GM12875 (cell line): ENCODE results near the gene S100A4.

Experiments
- H3K4me3 ChIP-seq: one replicate; pipeline ENCODE4 v1.5.1; 2011; ENCODE audit warnings: low read depth, low read length, control low read depth
- CTCF ChIP-seq: IDR thresholded peaks from 2 replicates; pipeline ENCODE4 v1.5.1; 2011; ENCODE audit warnings: low read depth, mild to moderate bottlenecking, control low read depth, inconsistent platforms, low read length, moderate library complexity, borderline replicate concordance; ENCODE audit not compliant: insufficient read depth

S100A4 gene

DNA sequence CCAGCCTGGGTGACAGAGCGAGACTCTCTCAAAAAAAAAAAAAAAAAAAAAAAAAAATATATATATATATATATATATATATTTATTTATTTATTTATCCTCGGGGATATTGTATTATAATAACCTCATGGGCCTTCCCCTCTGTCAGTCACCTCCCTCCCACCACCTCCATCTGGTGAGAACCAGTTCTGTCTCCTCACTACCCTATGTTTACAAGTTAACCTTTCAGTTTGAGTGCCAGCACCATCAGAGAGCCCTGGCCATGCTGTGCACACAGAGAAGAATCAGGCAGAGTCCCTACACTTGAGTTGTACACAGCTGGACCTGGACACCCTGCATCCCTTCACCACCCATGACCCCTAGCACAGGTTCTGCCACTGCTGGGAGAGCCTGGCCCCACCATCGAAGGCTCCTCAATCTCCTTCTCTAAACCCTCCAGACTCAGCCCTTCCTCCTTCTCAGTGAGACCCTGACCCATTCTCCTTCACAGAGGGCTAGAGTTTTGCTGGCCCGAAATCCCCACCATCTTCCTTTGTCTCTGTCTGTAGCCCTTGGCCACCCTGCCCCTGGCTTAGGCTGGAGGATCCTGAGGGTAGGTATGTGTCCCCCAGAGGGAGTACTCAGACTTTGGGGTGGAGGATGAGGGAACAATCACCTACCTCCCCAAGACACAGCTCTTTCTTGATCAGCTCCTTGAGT lies 6.1 kb downstream of the S100A4 start:
- H3K4me3 ChIP-seq = no peak overlapping the region
- no peak for TF ChIP-seq CTCF

- no peak for TF ChIP-seq CTCF
- no peak overlapping the region for H3K4me3 ChIP-seq
These were observed 7.2 kb downstream of the S100A4 start for GRCh38 chr1:153538315-153538821.

DNA sequence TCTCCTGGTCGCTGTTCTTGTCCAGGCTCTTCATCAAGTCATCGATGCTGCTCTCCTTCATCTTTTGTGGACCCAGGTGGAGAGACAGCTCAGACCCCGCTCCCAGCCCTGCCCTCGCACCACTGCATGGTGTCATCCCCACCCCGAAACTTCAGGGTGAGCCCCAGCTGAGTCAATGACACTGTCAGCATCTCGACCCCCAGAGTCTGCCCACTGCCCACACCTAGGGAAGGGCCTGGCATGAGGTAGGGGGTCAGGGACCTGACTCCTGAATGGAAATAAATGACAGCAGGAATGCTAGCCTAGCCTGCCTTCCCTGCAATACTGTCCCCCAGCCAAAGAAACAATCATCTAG lies 8.3 kb downstream of the S100A4 start:
- TF ChIP-seq CTCF = no peak
- H3K4me3 ChIP-seq = no peak overlapping the region

GRCh38 chr1:153536671-153537375 lies 8.8 kb downstream of the S100A4 start:
- no peak for TF ChIP-seq CTCF
- H3K4me3 ChIP-seq = no peak overlapping the region

DNA sequence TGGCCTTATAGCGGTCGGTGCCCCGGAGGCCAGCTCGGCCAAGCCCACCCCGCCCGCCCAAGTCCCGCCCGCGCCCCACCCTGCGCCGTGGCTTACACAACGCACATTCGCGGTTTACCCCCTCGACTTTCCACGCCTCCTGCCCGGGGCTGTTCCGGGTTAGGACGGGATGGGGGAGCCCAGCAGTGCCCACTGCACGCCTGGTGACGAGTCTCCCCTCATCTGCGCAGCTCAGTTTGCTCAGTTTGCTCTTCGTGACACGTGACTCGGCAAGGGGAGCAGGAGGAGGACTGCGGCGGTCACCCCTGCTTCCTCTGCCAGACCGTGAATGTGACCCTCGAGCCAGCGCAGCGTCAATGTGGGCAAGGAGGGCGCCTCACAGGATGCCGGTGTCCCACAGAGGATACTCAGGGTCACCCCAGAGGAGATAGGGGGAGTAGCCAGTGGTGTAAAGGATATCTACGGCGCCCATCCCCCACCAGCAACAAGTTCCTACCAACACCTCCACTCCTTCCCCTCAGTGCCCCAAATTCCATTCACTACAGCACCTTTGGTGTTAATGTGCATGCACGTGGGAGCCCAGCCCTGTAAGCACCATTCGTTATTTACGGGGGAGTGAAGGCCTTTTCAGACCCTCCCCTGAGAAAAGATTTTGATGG lies 9.5 kb downstream of the S100A4 start:
- H3K4me3 ChIP-seq = peak overlapping the region; percentile 47
- TF ChIP-seq CTCF = no peak

- H3K4me3 ChIP-seq = peak within 1 kb of the TSS; percentile 47
- no peak for TF ChIP-seq CTCF
These were observed 10.2 kb downstream of the S100A4 start, which contains the start of gene S100A6 for GRCh38 chr1:153535242-153536011. TSS of gene S100A6 (minus strand) at chr1:153535991. CDS start at chr1:153535339, 652 bp downstream.
